ENCODE measurements around the gene RIT2.

The RIT2 gene

GRCh38 chr18:43079422-43079821 lies 36.1 kb downstream of the RIT2 start:
- DNase-seq, result no peak

- DNase-seq, result no peak
Observed at GRCh38 chr18:43078478-43079092, 36.9 kb downstream of the RIT2 start.

- DNase-seq, result no peak
Observed at GRCh38 chr18:43077510-43078308, 37.8 kb downstream of the RIT2 start.

GRCh38 chr18:43073771-43074170 lies 41.7 kb downstream of the RIT2 start:
- no peak for DNase-seq

- no peak for DNase-seq
Observed at GRCh38 chr18:43068781-43069180, 46.7 kb downstream of the RIT2 start.

GRCh38 chr18:43067570-43067969 lies 47.9 kb downstream of the RIT2 start:
- no peak for DNase-seq

GRCh38 chr18:43061816-43062215 lies 53.7 kb downstream of the RIT2 start:
- no peak for DNase-seq

GRCh38 chr18:43061318-43061717 lies 54.2 kb downstream of the RIT2 start:
- no peak for DNase-seq

GRCh38 chr18:43060020-43060419 lies 55.5 kb downstream of the RIT2 start:
- DNase-seq, result no peak

GRCh38 chr18:43054815-43055519 lies 60.5 kb downstream of the RIT2 start:
- no peak for DNase-seq

- no peak for DNase-seq
Observed at GRCh38 chr18:43049021-43049420, 66.5 kb downstream of the RIT2 start.

- DNase-seq, result no peak
Observed at GRCh38 chr18:43046322-43046721, 69.2 kb downstream of the RIT2 start.

- no peak for DNase-seq
Observed at GRCh38 chr18:43043626-43044025, 71.9 kb downstream of the RIT2 start.

- DNase-seq, result no peak
Observed at GRCh38 chr18:43040281-43040680, 75.2 kb downstream of the RIT2 start.

GRCh38 chr18:43034683-43035500 lies 80.6 kb downstream of the RIT2 start:
- no peak for DNase-seq

GRCh38 chr18:43031169-43031568 lies 84.3 kb downstream of the RIT2 start:
- DNase-seq, result no peak

- no peak for DNase-seq
Observed at GRCh38 chr18:43029414-43029813, 86.1 kb downstream of the RIT2 start.

- no peak for DNase-seq
Observed at GRCh38 chr18:43022874-43023273, 92.6 kb downstream of the RIT2 start.

GRCh38 chr18:43017622-43018021 lies 97.9 kb downstream of the RIT2 start:
- DNase-seq, result no peak

GRCh38 chr18:43013486-43013885 lies 102.0 kb downstream of the RIT2 start:
- DNase-seq, result no peak

- no peak for DNase-seq
Observed at GRCh38 chr18:43012951-43013350, 102.5 kb downstream of the RIT2 start.

- DNase-seq, result no peak
Observed at GRCh38 chr18:43010611-43011010, 104.9 kb downstream of the RIT2 start.

- no peak for DNase-seq
Observed at GRCh38 chr18:43009674-43010073, 105.8 kb downstream of the RIT2 start.

Measured in activated CD4-positive, alpha-beta T cell treated with anti-CD3 and anti-CD28 coated beads, Interleukin-2, amount 50 U/mL, for 1 hour (primary cell).